Measurements from ENCODE around the gene CLASP1.

DNA sequence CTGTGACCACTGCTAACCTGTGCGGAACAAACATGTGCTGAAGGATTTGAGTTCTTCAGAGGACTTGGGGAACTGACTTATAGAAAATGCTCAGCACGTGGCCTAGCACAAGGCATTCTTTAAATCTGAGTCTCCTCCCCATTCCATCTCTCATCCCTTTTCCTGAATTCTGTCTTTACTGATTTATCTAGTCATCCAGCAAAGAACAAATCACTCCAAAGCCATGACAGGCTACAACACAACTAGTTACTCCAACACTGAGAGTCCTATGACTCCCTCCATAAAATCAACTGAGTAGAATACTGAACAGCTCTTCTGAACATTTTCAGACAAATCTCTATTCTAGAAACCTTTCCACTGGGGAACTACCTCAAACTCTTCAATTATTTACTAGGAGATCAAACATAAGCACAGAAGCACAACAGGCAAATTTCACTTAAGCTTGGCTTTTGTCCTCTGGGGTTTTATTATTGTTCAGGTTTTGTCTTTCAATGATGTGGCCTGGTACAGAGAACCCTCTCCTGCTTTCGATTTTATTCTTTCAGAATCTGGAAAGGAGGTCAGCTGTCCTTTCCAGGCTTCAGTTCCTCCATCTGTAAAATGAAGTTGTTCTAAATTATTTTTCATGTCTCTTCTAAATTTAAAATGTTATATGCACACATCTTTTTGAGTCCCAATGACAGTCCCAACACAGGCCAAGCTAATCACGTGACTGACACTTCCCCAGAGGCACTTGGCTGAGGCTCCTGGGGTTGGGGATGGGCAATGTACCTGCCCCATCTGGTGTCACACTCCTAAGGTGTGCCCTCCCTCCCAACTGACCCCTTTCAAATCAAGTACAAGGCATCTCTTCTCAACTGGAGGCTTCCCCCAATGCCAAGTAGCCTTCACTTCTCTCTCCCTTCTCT lies 86.7 kb downstream of the CLASP1 start:
- TF ChIP-seq, protein P1, sequence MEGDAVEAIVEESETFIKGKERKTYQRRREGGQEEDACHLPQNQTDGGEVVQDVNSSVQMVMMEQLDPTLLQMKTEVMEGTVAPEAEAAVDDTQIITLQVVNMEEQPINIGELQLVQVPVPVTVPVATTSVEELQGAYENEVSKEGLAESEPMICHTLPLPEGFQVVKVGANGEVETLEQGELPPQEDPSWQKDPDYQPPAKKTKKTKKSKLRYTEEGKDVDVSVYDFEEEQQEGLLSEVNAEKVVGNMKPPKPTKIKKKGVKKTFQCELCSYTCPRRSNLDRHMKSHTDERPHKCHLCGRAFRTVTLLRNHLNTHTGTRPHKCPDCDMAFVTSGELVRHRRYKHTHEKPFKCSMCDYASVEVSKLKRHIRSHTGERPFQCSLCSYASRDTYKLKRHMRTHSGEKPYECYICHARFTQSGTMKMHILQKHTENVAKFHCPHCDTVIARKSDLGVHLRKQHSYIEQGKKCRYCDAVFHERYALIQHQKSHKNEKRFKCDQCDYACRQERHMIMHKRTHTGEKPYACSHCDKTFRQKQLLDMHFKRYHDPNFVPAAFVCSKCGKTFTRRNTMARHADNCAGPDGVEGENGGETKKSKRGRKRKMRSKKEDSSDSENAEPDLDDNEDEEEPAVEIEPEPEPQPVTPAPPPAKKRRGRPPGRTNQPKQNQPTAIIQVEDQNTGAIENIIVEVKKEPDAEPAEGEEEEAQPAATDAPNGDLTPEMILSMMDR (conservative IDR thresholded peaks at IDR 0.05; ENCODE audit: low read length): no peak
- no peak for TF ChIP-seq EZH2phosphoT487 (IDR thresholded peaks at IDR 0.05; ENCODE audit: borderline replicate concordance, low read depth, low read length)
